ENCODE results near the gene GPR89B. TPM values are rescaled to one million over a fixed set of nuclear protein-coding genes. Genes with fewer than 3 reads are reported as not detected.
"Not testable (repeated sequence)": the region's sequence is repeated elsewhere in the genome, so short reads cannot be mapped to it uniquely, and the experiment has no call there.

Gene GPR89B
- total RNA-seq, 1 donor from 2014 or later, result 8.0 TPM

- intact Hi-C loops (cut with DNase I); ATAC-seq: not testable (repeated sequence)
Measured at GRCh38 chr1:147927689-147928088, 531 bp upstream of the GPR89B start.

DNA sequence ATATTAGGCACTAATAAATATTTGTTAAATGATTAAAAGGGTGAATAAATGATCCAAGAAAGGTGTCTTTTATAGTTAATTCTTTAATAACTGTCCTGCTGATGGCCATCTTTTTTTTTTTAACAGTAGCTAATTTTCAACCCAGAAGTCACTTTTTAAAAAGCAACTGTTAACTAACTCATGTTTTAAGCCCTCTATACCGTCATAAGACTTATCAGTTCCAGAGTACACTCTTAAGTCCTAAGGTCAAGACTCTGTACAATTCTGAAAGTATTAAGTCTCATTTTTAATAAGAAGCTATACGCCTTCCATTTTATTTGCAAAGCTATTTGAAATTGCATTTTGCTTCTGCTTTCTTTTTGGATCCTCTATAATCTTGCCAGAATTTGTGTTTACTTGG, 2.9 kb downstream of the GPR89B start:
- intact Hi-C loops (cut with DNase I); ATAC-seq; DNase-seq (ENCODE audit: missing footprints): not testable (repeated sequence)

More at GRCh38 chr1:147927689-147928088, 531 bp upstream of the GPR89B start:
- DNase-seq (ENCODE audit: missing footprints), result not testable (repeated sequence)

DNA sequence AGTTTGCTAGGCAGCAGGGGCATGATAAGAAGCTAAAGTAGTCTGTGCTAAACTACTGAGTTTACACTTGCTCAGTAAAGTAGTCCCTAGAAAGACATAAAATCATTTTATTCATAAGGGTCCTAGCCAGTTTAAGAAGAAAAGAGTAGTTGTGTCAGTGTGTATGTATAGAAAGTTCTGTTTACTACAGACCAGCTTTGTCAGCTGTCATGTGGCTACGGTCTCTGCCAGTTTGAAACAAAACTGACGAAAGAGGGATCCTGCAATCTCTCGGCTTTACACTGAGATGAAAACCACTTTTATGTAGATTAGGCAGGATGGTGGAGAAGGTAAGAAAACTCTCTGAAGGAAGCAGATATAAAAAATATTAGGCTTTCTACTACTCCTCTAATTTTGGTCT, 7.1 kb downstream of the GPR89B start:
- ATAC-seq; DNase-seq (ENCODE audit: missing footprints); intact Hi-C loops (cut with DNase I): not testable (repeated sequence)

DNA sequence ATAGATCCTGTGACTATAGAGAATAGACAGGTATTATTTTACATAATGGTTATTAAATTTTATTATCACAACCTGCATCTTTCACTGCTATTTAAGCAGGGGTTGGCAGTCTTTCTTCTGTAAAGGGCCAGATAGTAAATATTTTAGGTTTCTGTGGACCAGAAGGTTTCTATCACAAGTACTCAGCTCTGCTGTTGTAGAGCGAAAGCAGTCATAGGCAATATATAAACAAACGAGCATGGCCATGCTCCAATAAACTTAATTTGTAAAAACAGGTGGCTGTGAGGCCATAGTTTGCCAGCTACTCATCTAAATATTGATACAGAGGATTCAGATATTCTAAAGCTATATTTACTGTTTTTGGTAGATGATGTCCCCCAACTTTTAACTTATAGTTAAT, 12.2 kb downstream of the GPR89B start:
- ATAC-seq; intact Hi-C loops (cut with DNase I); DNase-seq (ENCODE audit: missing footprints): not testable (repeated sequence)

GRCh38 chr1:147942563-147942962, 14.3 kb downstream of the GPR89B start:
- intact Hi-C loops (cut with DNase I), result not testable (repeated sequence)

GRCh38 chr1:147949517-147949916, 21.3 kb downstream of the GPR89B start:
- ATAC-seq; DNase-seq (ENCODE audit: missing footprints); intact Hi-C loops (cut with DNase I): not testable (repeated sequence)

More at GRCh38 chr1:147942563-147942962, 14.3 kb downstream of the GPR89B start:
- ATAC-seq; DNase-seq (ENCODE audit: missing footprints): not testable (repeated sequence)

GRCh38 chr1:147958906-147959305, 30.7 kb downstream of the GPR89B start:
- ATAC-seq; intact Hi-C loops (cut with DNase I); DNase-seq (ENCODE audit: missing footprints): not testable (repeated sequence)

DNA sequence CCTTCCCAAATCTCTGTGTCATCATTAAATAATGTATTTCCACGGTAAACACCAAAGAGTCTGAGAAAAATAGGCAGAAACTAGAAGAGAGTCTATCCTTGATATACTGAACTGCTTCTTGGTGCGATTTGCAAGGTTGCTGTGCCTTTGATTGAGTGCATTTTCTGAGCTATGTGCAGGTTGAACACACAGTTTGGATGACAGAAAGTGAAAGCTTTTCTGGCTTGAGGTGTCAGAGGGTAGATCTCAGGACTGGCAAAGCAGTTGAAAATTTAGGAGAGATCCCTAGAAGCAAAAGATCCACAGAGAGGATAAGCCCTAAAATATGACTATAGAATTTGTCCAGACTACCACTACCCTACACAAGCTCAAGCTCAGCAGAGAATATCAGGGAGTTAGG, 31.5 kb downstream of the GPR89B start:
- intact Hi-C loops (cut with DNase I); ATAC-seq: not testable (repeated sequence)

GRCh38 chr1:147964575-147964974, 36.4 kb downstream of the GPR89B start:
- intact Hi-C loops (cut with DNase I); DNase-seq (ENCODE audit: missing footprints); ATAC-seq: not testable (repeated sequence)

More for the DNA sequence above, 31.5 kb downstream of the GPR89B start:
- not testable (repeated sequence) for DNase-seq (ENCODE audit: missing footprints)

DNA sequence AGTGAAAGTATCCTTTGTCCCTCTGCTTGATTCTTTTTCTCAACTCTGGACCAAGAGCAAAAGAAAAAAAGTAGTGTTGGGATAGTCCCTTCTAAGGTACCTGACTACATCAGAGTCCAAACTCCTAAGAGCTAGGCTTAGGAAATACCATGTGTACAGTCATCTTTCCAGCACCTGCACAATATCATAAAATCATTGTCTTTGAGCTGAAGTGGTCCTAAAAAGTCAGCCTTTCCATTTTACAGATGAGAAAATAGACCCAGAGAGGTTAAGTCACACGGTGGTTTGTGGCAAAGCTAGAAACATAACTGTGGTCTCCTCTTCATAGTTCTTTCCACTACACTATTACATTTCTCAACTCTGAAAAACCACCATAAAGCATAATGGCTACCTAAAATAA, 38.4 kb downstream of the GPR89B start:
- ATAC-seq; intact Hi-C loops (cut with DNase I); DNase-seq (ENCODE audit: missing footprints): not testable (repeated sequence)

GRCh38 chr1:147978896-147979651, 50.9 kb downstream of the GPR89B start:
- ATAC-seq, result peak; percentile 88
- intact Hi-C loops (cut with DNase I); DNase-seq (ENCODE audit: missing footprints): not testable (repeated sequence)

- DNase-seq (ENCODE audit: missing footprints); intact Hi-C loops (cut with DNase I); ATAC-seq: not testable (repeated sequence)
Measured at GRCh38 chr1:147985374-147985773, 57.2 kb downstream of the GPR89B start.

DNA sequence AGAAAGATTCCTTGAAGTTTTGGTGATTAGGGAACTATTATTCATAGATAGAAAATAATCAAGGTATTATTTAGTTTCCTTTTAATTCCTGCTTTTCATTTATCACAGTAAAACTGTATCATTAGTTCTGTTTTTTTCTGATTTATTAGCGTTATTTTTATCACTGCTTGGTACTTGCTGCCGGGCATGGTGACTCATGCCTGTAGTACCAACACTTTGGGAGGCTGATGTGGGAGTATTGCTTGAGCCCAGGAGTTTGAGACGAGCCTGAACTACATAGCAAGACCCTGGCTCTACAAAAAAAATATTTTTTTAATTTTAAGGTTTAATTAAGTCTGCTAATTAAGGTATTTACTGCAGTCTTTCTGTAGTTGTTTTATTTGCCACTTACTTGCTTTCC, 59.7 kb downstream of the GPR89B start:
- ATAC-seq; intact Hi-C loops (cut with DNase I): not testable (repeated sequence)

DNA sequence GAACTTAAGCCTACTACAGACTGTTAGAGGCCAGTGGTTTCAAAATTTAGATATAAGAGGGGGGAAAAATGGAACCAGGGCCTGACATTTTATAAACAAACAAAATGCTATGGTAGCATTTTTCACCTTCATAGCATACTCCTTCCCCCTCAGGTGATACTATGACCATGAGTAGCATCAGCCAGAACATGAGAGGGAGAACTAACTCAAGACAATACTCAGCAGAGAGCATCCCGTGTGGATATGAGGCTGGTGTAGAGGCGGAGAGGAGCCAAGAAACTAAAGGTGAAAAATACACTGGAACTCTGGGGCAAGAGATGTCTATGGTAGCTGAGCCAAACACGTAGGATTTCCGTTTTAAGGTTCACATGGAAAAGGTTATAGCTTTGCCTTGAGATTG, 64.7 kb downstream of the GPR89B start:
- DNase-seq (ENCODE audit: missing footprints); ATAC-seq; intact Hi-C loops (cut with DNase I): not testable (repeated sequence)

More for the DNA sequence above, 59.7 kb downstream of the GPR89B start:
- not testable (repeated sequence) for DNase-seq (ENCODE audit: missing footprints)

- DNase-seq (ENCODE audit: missing footprints); ATAC-seq; intact Hi-C loops (cut with DNase I): not testable (repeated sequence)
Measured at GRCh38 chr1:147993400-147993799, 65.2 kb downstream of the GPR89B start.

GRCh38 chr1:147993825-147994615, 65.8 kb downstream of the GPR89B start:
- DNase-seq (ENCODE audit: missing footprints); ATAC-seq; intact Hi-C loops (cut with DNase I): not testable (repeated sequence)

- DNase-seq (ENCODE audit: missing footprints); ATAC-seq; intact Hi-C loops (cut with DNase I): not testable (repeated sequence)
Measured at GRCh38 chr1:147996088-147996487, 67.9 kb downstream of the GPR89B start.

DNA sequence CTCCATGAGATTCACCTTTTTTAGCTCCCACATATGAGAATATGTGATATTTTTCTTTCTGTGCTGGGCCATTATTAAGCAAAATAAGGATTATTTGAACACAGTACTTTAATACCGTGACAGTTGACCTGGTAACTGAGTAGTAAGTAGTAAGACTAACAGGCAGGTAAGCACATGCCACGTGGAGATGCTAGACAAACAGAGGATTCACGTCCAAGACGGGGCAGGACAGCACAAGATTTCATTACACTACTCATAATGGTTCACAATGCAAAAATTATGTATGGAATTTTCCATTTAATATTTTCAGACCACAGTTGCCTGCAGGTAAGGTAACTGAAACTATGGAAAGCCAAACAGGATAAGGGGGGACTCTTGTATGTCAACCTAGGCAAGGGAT, 79.5 kb downstream of the GPR89B start:
- ATAC-seq; DNase-seq (ENCODE audit: missing footprints); intact Hi-C loops (cut with DNase I): not testable (repeated sequence)

DNA sequence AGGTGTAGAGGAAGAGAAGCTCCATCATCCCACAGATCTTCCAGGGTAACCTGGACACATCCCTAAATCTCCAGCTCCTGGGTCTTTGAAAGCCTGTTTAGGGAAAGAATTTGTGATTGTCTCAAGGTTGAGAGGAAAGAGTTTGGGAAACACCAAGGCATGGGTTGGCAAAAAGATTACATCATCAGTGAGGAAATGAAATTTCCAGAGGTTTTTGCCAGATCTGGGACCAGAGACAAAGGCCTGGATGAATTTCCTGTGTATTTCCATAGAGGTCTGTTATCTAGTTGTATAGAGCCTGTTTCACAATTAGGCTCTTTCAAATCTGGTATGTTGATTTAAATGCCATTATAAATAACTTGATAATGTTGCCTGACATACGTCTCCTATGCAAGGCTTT, 82.3 kb downstream of the GPR89B start:
- DNase-seq (ENCODE audit: missing footprints) (no peak), ATAC-seq (no peak)
- intact Hi-C loops (cut with DNase I), result no loop called here

Measured in Right ventricle myocardium inferior (tissue), 1 donor.